GM12874 (cell line): Measurements from ENCODE around the gene RAI2.

Experiments used
- TF ChIP-seq, protein P1 (sequence below): IDR thresholded peaks from 2 replicates; pipeline ENCODE4 v1.5.1; 2011; ENCODE audit warnings: low read depth, mild to moderate bottlenecking, control low read depth, low read length, moderate library complexity; ENCODE audit not compliant: insufficient read depth

Gene RAI2

GRCh38 chrX:17787557-17787956 is 73.5 kb downstream of the RAI2 start:
- TF ChIP-seq, protein P1, sequence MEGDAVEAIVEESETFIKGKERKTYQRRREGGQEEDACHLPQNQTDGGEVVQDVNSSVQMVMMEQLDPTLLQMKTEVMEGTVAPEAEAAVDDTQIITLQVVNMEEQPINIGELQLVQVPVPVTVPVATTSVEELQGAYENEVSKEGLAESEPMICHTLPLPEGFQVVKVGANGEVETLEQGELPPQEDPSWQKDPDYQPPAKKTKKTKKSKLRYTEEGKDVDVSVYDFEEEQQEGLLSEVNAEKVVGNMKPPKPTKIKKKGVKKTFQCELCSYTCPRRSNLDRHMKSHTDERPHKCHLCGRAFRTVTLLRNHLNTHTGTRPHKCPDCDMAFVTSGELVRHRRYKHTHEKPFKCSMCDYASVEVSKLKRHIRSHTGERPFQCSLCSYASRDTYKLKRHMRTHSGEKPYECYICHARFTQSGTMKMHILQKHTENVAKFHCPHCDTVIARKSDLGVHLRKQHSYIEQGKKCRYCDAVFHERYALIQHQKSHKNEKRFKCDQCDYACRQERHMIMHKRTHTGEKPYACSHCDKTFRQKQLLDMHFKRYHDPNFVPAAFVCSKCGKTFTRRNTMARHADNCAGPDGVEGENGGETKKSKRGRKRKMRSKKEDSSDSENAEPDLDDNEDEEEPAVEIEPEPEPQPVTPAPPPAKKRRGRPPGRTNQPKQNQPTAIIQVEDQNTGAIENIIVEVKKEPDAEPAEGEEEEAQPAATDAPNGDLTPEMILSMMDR, result no peak

GRCh38 chrX:17779434-17779833 is 81.7 kb downstream of the RAI2 start:
- TF ChIP-seq, protein P1, result no peak

GRCh38 chrX:17778997-17779396 is 82.1 kb downstream of the RAI2 start:
- TF ChIP-seq, protein P1, result no peak

DNA sequence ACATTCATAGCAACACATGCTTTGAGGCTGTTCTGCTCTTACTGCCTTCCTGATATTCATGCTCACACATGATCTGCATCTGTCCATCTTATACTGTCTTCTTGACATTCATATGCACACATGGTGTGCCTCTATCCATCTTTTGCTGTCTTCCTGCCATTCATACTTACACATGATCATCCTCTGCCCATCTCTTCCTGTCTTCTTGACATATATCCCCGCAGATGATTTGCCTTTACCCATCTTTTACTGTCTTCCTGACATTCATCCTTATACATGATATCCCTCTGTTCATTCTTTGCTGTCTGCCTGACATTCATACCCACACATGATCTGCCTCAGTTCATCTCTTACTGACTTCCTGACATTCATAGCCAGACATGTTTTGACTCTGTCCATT is 87.0 kb downstream of the RAI2 start:
- TF ChIP-seq, protein P1, result no peak

GRCh38 chrX:17773221-17773876 is 87.7 kb downstream of the RAI2 start:
- TF ChIP-seq, protein P1, result no peak

DNA sequence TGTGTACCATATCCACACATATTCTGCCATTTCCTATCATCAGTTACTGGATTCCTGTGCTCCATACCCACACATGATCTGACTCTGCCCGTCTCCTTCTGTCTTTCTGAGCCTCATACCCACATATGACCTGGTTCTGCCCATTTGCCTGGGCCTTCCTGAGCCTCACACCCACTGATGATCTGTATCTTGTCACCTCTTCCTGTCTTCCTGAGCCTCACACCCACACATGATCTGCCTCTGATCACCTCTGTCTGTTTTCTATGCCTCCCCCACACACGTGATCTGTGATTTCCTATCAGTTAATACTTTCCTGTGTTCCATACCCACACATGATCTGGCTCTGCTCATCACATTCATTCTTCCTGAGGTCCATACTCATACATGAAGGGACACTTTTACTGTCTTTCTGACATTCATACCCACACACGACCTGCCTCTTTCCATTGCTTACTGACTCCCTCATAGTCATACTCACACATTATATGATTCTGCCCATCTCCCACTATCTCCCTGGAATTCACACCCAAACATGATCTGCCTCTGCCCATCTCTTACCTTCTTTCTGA is 91.3 kb downstream of the RAI2 start:
- TF ChIP-seq, protein P1, result no peak

DNA sequence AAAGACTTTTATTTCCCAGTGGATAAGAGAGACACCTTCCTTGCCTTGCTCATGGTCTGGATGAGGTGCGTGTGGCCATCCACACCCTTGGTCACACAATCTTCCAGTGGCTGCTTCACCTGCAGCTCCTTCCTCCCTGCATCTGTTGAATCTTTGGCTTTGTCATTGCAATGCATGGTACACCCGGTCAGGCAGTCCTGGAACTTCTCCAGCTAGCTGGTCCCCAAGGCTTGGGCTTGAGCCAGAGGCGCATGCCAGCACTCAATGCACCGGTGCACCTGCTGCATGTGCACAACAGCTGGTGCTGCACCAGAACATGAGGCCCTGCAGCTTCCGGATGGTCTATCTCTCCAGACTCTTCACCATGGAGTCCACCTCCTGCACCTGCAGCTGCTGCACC is 92.1 kb downstream of the RAI2 start:
- TF ChIP-seq, protein P1, result no peak

GRCh38 chrX:17767734-17768133 is 93.4 kb downstream of the RAI2 start:
- TF ChIP-seq, protein P1, result no peak
